GM21381 (cell line): ENCODE results near the gene SIRT3.
"Not testable (repeated sequence)": the region's sequence is repeated elsewhere in the genome, so short reads cannot be mapped to it uniquely, and the experiment has no call there.

ENCODE experiments used
- ATAC-seq: cut with Tn5 transposase; IDR thresholded peaks from one replicate; pipeline ENCODE4 v1.9.1; 2021; ENCODE audit warnings: mild to moderate bottlenecking, moderate library complexity; ENCODE audit not compliant: unreplicated experiment

SIRT3 gene

GRCh38 chr11:244376-244775 lies 8.2 kb upstream of the SIRT3 start:
- no peak for ATAC-seq

DNA sequence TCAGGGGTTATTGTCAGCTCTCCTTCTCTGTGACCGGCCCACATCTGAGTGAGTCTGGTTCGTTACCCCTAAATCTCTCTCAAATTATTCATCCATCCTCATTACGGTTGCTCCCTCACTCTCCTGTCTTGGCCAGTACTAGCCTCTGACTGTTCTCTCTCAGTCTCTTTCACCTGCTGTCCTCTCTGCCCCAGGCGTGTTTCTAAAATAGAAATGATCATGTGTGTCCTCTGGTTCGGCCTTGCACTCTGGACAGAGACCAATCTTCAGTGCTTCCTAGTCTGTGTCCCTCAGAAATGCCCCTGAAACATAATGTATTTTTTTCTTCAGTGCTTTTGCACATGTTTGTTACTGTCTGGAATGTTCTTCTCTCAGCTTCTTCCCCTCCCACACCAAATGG lies 5.5 kb upstream of the SIRT3 start:
- ATAC-seq = no peak

- ATAC-seq = no peak
Measured at GRCh38 chr11:240315-240714, 4.2 kb upstream of the SIRT3 start.

- ATAC-seq = not testable (repeated sequence)
Measured at GRCh38 chr11:238346-238745, 2.2 kb upstream of the SIRT3 start.

GRCh38 chr11:236774-237767 lies 929 bp upstream of the SIRT3 start, which contains the start of gene PSMD13:
TSS of gene PSMD13 (plus strand) at chr11:236976. CDS start at chr11:237050, 74 bp downstream.
- peak; percentile 84 for ATAC-seq

DNA sequence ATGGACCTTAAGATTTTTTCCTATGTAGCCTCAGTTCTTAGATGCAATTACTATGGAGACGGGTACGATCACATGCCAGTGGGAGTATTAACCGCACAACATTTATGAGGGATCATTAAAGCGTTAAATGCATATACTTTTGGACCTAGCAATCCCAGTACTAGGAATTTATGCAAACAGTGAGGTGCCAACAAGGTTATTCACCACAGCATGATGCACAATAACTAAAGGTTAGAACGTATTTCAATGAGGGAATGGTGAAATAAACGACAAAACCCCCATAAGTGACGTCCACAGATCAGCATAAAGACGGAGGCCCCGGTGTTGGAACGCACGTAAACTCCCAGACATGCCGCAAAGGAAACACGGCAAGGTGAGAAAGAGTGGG lies 539 bp downstream of the SIRT3 start:
- ATAC-seq = no peak

GRCh38 chr11:235180-235579 lies 962 bp downstream of the SIRT3 start:
- ATAC-seq = no peak

DNA sequence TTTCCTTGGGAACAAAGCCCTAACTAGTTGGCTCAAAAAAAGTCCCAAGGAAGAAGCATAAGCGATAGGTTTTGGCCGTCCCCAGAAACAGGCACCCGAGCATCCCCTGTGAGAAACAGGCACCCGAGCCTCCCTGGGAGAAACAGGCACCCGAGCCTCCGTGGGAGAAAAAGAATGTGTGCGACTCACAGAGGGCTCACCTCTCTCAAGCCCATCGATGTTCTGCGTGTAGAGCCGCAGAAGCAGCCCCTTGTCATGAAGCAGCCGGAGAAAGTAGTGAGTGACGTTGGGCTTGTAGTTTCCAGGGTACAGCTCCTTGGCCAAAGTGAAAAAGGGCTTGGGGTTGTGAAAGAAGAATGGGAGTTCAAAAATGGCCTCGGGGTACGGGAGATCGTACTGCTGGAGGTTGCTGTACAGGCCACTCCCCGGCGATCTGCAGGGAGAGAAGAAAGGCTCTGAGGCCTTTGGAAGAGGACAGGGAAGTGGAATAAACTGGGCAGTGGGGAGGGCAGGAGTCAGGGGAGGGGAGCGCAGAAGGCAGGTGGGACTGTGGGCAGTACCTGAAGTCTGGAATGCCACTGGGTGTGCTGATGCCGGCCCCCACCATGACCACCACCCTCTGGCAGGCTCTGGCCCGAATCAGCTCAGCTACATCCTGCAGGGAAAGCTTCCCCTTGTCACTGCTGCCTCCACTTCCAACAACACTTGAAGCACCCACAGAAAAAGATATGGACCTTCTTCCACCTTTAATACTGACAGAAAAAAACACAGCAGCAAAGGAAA lies 3.2 kb downstream of the SIRT3 start:
- ATAC-seq = no peak

- ATAC-seq = no peak
Measured at GRCh38 chr11:230431-230830, 5.7 kb downstream of the SIRT3 start.

DNA sequence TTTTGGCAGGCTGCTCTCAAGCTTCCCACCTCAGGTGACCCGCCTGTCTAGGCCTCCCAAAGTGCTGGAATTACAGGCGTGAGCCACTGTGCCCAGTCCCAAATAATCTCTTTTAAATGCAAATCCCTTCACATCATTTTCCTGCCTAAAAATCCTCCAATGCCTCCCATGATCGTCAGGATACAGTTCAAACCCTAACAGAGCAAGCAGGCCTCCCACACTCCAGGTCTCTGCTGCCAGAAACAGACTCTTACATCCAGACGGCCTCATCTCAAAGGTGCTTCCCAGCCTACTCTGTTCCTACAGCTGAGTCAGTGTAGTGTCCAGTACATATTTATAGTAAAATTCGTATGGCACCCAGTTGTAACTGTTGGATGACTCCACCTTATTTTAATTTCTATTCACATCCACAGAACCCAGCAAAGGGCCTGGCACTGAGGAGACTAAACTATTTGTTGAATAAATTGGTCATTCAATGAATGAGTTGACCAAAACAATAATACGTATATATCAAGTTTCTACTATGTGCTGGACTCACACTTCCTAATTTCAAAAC lies 8.2 kb downstream of the SIRT3 start:
- ATAC-seq = no peak

DNA sequence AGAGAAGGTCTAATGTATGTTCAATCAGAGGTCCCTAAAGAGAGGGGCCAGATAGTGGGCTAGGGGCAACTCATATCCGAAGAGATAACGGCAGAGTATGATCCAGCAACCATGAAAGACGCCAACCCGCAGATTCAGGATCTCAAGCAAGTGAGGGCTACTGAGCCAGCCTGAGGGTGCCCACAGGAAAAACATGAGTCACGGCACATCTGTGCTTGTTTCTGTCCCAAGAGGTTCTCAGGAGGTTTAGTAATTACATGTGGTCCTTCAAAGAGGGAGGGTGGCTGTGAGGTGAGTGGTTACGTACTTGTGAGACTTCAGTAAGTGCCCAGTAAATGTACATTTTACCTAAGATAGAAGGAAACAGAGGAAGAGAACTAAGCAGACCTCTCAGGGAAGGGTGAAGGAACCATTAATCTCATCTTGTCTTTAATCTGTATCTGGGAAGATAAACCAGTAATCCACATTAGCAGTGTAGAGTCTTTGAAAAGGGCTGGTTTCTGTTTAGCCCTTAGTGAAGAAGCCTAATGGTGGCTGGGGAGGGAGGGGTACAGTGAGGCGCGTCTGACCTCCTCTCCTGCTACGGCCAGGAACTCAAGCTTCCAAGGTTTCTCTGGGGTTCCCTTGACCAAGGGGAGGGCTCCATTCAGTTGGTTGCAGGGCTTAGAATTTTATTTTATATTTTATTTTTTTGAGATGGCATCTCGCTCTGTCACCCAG lies 10.2 kb downstream of the SIRT3 start:
- no peak for ATAC-seq

DNA sequence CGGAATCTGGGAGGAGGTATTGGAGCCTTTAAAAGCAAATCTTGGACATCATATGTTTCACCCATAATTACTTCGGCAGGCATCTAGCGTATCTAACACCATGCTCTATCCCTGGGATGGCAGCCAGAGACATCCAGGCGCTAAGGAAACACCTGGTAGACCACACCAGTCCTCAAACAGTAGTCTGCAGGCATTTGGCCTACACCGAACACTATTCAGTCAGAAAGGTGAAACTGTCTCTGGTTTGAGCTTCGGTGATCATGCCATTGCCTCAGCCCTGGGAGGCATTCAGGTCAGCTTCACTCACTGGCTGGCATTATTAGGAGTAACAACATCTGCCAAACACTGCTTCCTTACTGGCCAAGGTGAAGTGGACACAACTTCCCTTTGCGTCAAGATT lies 11.7 kb downstream of the SIRT3 start:
- no peak for ATAC-seq

DNA sequence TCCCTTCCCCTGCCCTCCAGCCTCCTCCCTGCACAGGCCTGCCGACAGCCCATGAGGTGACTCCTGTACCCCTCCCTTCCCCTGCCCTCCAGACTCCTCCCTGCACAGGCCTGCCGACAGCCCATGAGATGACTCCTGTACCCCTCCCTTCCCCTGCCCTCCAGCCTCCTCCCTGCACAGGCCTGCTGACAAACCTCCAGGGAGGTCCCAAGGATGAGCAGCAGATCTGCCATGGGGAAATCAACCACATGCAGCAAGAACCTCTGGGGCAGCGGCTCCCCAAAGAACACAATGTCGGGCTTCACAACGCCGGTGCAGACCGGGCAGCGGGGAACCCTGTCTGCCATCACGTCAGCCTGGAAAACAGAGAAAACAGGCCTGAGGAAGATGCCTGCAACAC lies 12.3 kb downstream of the SIRT3 start:
- no peak for ATAC-seq

DNA sequence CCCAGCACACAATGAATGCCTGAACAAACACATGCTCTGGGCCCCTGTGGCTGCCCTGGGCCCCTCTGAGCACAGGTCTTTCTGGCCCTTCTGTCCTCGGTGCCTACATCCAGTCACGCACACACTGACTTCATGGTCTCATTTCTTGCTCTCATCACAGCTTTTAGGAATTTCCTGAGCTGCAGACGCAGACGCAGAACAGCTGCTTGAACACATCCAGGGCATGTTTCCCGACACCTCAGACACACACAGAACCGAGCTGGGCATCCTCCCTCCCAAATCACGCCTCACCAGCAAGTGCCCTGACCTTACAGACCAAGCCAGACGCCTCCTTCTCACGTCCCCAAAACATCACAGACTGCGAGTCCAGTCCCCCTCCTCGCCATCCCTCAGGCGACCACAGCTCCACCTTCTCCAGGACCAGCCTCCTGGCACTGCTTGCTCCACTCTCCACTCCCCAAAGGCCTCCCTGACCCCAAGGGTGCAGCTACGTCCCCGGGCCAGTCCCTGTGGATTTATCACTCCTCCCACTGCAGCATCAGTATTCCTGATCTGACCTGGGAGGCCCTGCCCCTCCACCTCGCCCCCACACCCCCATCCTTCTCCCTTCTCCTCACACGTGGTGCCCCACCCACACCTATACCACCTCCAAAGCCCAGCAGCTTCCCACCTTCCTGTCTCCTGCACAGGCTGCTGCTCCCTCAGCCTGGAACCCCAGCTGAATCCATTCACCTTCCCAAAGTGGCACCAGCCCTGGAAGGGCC lies 12.9 kb downstream of the SIRT3 start:
- no peak for ATAC-seq

GRCh38 chr11:221998-222789 lies 13.9 kb downstream of the SIRT3 start:
- no peak for ATAC-seq

DNA sequence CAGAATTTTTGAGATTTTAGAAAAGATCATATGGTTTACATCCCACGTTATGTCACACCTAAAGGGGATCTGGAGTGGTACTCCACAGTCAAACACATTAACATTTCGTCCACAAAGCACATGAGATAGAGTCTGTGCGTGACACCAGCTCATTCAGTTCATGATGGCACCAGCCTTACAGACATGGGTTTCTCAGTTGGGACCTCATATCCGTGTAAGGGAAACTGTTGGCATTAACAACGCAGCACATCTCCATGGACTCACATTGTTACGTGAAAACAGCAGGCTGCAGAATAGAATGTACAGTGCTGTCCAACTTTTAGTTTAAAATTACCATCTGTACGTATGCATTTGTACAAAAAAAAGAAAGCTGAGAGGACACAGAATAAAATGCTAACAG lies 14.6 kb downstream of the SIRT3 start:
- ATAC-seq = no peak

DNA sequence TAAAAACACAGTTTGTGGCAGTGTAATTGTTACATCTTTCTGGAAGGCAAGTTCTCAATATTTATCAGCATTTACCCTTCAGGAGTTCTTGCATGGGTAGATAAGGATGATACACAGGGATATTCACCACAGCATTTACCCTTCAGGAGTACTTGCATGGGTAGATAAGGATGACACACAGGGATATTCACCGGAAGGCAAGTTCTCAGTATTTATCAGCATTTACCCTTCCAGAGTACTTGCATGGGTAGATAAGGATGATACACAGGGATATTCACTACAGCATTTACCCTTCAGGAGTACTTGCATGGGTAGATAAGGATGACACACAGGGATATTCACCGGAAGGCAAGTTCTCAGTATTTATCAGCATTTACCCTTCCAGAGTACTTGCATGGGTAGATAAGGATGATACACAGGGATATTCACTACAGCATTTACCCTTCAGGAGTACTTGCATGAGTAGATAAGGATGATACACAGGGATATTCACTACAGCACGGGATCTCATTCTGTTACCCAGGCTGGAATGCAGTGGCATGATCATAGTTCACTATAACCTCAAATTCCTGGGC lies 15.4 kb downstream of the SIRT3 start:
- ATAC-seq = not testable (repeated sequence)

DNA sequence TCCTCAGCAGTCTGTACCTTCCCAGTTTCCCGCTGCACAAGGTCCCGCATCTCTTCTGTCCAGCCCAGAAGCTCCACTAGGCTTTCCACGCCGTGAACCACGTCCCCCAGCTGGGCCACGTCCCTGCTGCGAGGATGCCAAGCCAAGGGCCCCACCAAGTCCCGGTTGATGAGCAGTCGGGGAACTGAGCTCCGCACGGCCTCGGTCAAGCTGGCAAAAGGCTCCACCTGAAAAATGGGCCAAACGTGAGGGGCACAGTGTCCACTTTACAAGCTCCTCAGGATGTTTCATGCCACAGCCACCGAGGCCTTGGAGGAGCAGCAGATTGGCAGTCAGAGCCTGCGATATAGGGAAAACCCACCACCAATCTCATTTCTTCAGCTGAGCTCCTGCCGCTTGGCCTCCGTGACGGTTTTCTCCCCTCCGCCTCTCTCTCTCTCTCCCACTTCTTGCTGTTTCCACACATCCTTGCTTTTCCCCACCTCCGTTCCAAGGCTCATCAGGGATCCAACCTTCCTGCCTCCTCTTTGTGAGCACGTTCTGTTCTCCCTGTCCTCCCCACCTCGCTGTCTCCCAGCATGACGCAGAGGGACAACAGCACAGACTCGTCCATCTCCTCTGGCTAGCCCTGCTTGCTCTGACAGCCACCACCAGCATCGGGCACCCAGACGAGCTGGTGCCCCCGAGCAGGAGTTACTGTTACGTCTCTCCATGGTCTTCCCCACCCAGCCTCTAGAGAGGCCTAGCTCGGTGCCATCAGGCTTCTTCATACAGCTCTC lies 17.1 kb downstream of the SIRT3 start:
- ATAC-seq = no peak
